Testis (tissue), 3 donors: ENCODE results near the gene TMTC4. TPM values are rescaled to one million over a fixed set of nuclear protein-coding genes. Genes with fewer than 3 reads are reported as not detected.

Source experiments
- DNase-seq: peaks from one replicate; pipeline ENCODE4 v3.0.0-alpha.2; 2019
- H3K27ac ChIP-seq, 2 donors: fragments of 200-600 bp; sonication (generic); one replicate each; pipeline ENCODE4 v1.5.1; 2019
- H3K27me3 ChIP-seq: fragments of 200-600 bp; sonication (generic); one replicate; pipeline ENCODE4 v1.5.1; 2019
- H3K36me3 ChIP-seq: fragments of 200-600 bp; sonication (generic); one replicate; pipeline ENCODE4 v1.5.1; 2017; ENCODE audit warnings: low read depth; ENCODE audit errors: missing control alignments
- H3K4me1 ChIP-seq: fragments of 200-600 bp; sonication (generic); one replicate; pipeline ENCODE4 v1.5.1; 2019
- H3K4me3 ChIP-seq, 2 donors: fragments of 200-600 bp; sonication (generic); one replicate each; pipeline ENCODE4 v1.5.1; 2017 to 2019
- H3K9me3 ChIP-seq: fragments of 200-600 bp; sonication (generic); one replicate; pipeline ENCODE4 v1.5.1; 2017
- POLR2A ChIP-seq: fragments of 450-650 bp; IDR thresholded peaks from one replicate; pipeline ENCODE4 v1.6.1; 2017; ENCODE audit warnings: antibody characterized with exemption, mild to moderate bottlenecking, moderate library complexity
- WGBS, 2 donors: methylation state at CpG; one replicate each; pipeline ENCODE4 v1.1.5; 2018; 5-methylcytosine and 5-hydroxymethylcytosine counted together
- intact Hi-C: fragments of 100-400 bp; cut with DNase I; formaldehyde crosslinking; loops from one replicate; pipeline ENCODE4 v1.15.1; 2023; ENCODE audit warnings: low total_unique reads
- polyA plus RNA-seq: library from polyadenylated mRNA; stranded (reverse); fragments of 350-450 nt; fragmentation: Illumina TruSeq; extraction: RNeasy Lipid Tissue Mini Kit (QIAGEN cat#74804); gene quantifications from one replicate; pipeline ENCODE4 v1.2.3, GENCODE V29; 2014; ENCODE audit warnings: low read depth, low replicate concordance; ENCODE audit not compliant: insufficient read depth
- total RNA-seq, 2 donors: library from RNA; depleted of rRNA; stranded (reverse); fragments of >200 nt; gene quantifications; one replicate each; pipeline ENCODE4 v1.2.3, GENCODE V29; 2016
- TF ChIP-seq, protein P1 (sequence below), 3 experiments: fragments of 450-650 bp in 2 of 3; fragments of 200-600 bp in 1 of 3; sonication (generic) in 1 of 3; IDR thresholded peaks; one replicate each; pipeline ENCODE4 v1.5.1; 2016 to 2019; ENCODE audit warnings: antibody characterized with exemption in 3 of 3, mild to moderate bottlenecking in 2 of 3, moderate library complexity in 1 of 3

Gene TMTC4
- total and polyA plus RNA-seq, 3 donors from 2014 or later: 27.5 to 35.1 (median 28.2) TPM

DNA sequence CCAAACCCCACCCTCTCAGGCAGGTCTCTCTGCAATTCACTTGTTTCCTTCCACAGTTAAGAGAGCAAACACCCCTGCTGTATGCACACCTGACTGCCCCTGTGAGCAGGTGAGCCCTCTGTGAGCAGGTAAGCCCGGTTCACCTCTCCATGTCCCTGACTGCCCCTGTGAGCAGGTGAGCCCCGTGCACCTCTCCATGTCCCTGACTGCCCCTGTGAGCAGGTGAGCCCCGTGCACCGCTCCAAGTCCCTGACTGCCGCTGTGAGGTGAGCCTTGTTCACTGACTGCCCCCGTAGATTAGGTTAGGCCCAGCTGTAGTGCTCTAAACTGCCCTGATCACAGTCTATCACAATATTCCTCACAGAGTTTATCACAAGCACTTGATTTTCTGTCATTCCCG, 29.2 kb downstream of the TMTC4 start:
- H3K27ac ChIP-seq: no peak overlapping the region
- 87 to 88% methylated on average over 3 to 7 of the region's 7 CpGs for WGBS, 2 donors

GRCh38 chr13:100644371-100644770, 30.2 kb downstream of the TMTC4 start:
- H3K36me3 ChIP-seq: no peaks in the 10 kb centered on the region
- intact Hi-C loops: no loop called here
- no peaks in the 10 kb centered on the region for H3K27me3 ChIP-seq
- TF ChIP-seq, protein P1, sequence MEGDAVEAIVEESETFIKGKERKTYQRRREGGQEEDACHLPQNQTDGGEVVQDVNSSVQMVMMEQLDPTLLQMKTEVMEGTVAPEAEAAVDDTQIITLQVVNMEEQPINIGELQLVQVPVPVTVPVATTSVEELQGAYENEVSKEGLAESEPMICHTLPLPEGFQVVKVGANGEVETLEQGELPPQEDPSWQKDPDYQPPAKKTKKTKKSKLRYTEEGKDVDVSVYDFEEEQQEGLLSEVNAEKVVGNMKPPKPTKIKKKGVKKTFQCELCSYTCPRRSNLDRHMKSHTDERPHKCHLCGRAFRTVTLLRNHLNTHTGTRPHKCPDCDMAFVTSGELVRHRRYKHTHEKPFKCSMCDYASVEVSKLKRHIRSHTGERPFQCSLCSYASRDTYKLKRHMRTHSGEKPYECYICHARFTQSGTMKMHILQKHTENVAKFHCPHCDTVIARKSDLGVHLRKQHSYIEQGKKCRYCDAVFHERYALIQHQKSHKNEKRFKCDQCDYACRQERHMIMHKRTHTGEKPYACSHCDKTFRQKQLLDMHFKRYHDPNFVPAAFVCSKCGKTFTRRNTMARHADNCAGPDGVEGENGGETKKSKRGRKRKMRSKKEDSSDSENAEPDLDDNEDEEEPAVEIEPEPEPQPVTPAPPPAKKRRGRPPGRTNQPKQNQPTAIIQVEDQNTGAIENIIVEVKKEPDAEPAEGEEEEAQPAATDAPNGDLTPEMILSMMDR (IDR thresholded peaks at IDR 0.05): no peak
- no peak for TF ChIP-seq POLR2A
- 84 to 88% methylated on average over 6 to 7 of the region's 7 CpGs for WGBS, 2 donors
- no peak overlapping the region for H3K4me3 ChIP-seq
- H3K9me3 ChIP-seq: no peaks in the 10 kb centered on the region
- H3K27ac ChIP-seq: no peak overlapping the region
- DNase-seq: no peak
- H3K4me1 ChIP-seq: no peaks in the 10 kb centered on the region

More for the DNA sequence above, 29.2 kb downstream of the TMTC4 start:
- H3K36me3 ChIP-seq: no peaks in the 10 kb centered on the region
- H3K4me1 ChIP-seq: no peaks in the 10 kb centered on the region
- H3K27me3 ChIP-seq: no peaks in the 10 kb centered on the region
- intact Hi-C loops: no loop called here
- no peak overlapping the region for H3K4me3 ChIP-seq
- no peak for TF ChIP-seq POLR2A
- TF ChIP-seq, protein P1 (IDR thresholded peaks at IDR 0.05): no peak
- no peaks in the 10 kb centered on the region for H3K9me3 ChIP-seq
- DNase-seq: no peak

DNA sequence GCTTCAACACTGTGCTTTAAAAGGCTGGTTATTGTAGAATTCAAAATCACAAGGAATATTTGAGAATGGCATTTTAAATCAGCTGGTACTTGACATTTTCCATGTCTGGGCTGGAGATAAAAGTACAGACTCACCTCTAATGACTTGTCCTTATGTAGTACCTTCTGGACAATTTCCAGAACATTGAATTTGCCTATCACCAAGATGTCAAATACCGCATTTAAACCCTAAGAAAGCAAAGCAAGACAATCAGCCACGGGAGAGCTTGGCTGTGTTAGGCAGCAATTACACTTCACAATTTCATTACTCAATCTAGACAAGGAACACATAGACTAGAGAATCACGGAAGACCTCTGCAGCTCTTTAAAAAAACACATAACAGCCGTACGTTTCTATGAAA, 36.8 kb downstream of the TMTC4 start:
- Histone ChIP-seq H3K4me3 (no peak overlapping the region), H3K27ac (no peak overlapping the region), H3K27me3 (no peaks in the 10 kb centered on the region), H3K9me3 (no peaks in the 10 kb centered on the region), H3K36me3 (no peaks in the 10 kb centered on the region), H3K4me1 (no peaks in the 10 kb centered on the region)
- no peak for DNase-seq
- 87 to 89% methylated on average over 5 of the region's 5 CpGs for WGBS, 2 donors
- intact Hi-C loops: no loop called here
- TF ChIP-seq, protein P1 (IDR thresholded peaks at IDR 0.05): no peak
- no peak for TF ChIP-seq POLR2A

- H3K27ac ChIP-seq: no peak overlapping the region
- no peaks in the 10 kb centered on the region for H3K9me3 ChIP-seq
- H3K4me1 ChIP-seq: no peaks in the 10 kb centered on the region
- WGBS, 2 donors: 88 to 92% methylated on average over 16 of the region's 16 CpGs
- intact Hi-C loops: no loop called here
- no peaks in the 10 kb centered on the region for H3K36me3 ChIP-seq
- DNase-seq: no peak
- TF ChIP-seq, protein P1 (IDR thresholded peaks at IDR 0.05): no peak
- no peak for TF ChIP-seq POLR2A
- no peaks in the 10 kb centered on the region for H3K27me3 ChIP-seq
- no peak overlapping the region for H3K4me3 ChIP-seq
These were observed 37.2 kb downstream of the TMTC4 start for GRCh38 chr13:100637380-100637779.

GRCh38 chr13:100636441-100636840, 38.2 kb downstream of the TMTC4 start:
- DNase-seq: no peak
- no peaks in the 10 kb centered on the region for H3K9me3 ChIP-seq
- no peak overlapping the region for H3K4me3 ChIP-seq
- intact Hi-C loops: no loop called here
- H3K27ac ChIP-seq: no peak overlapping the region
- WGBS, 2 donors: 83 to 89% methylated on average over 7 of the region's 7 CpGs
- no peaks in the 10 kb centered on the region for H3K4me1 ChIP-seq
- no peaks in the 10 kb centered on the region for H3K27me3 ChIP-seq
- H3K36me3 ChIP-seq: no peaks in the 10 kb centered on the region
- no peak for TF ChIP-seq POLR2A
- TF ChIP-seq, protein P1 (IDR thresholded peaks at IDR 0.05): no peak
